Measurements from ENCODE around the gene PHEX.
"Not testable (repeated sequence)": the region's sequence is repeated elsewhere in the genome, so short reads cannot be mapped to it uniquely, and the experiment has no call there.

The PHEX gene

GRCh38 chrX:22246620-22247019 lies 214.5 kb downstream of the PHEX start:
- DNase-seq (ENCODE audit: low spot score): no peak

DNA sequence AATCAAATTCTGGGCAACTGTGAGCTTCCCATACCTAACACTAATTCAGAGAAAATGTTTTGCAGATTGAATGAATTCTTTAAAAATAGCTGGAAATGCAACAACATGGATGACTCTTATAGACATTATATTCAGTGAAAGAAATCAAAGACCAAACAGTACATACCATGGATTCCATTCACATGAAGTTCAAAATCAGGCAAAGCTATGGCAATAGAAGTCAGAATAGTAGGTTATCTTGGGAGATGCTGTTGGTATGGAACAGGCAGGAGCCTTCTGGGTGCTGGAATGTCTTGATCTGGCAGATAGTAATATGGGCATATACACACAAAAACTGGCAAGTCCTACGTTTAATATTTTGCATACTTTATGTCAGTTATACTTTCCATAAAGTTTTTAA lies 215.0 kb downstream of the PHEX start:
- DNase-seq (ENCODE audit: low spot score): no peak

- no peak for DNase-seq (ENCODE audit: low spot score)
Measured at GRCh38 chrX:22248401-22248800, 216.3 kb downstream of the PHEX start.

- no peak for DNase-seq (ENCODE audit: low spot score)
Measured at GRCh38 chrX:22249371-22249770, 217.2 kb downstream of the PHEX start.

DNA sequence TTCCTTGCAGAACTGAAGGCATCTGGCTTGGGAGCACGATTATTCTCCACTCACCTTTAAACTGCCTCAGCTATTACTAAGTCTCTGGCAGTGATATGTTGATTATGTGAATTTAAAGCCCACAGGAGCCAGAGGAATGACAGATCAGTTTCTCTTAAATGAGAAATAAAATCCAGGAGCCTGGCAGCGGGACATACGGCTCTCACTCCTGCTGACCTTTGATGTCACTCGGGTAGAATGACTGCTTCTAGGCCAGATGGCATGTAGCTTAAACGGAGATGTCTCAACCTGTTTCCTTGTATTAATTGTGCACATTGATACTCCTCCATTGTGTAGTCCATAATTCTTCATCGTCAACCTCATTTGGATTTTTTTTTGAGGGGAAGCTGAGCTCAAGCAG lies 236.6 kb downstream of the PHEX start:
- no peak for DNase-seq (ENCODE audit: low spot score)

DNA sequence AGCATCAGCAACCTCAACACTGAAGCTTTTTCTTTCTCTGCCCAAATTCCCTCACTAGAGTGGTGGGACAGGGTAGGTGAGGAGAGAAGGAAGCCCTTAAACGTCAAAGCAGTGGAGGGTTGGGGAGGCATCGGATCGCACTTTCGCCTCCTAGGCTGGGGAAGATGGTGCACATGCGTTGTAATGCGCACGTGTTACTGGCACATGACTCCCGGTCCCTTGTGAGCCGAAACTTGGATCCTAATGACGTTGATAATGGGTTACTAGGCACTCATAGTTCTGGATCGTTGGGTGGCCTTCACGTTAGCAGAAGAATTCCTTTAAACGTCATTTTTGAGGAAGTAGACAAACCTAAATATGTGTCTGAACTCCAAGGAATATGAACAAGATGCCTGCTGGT lies 240.5 kb downstream of the PHEX start, which contains the start of gene CBLL2:
Gene CBLL2, plus strand, starts transcription at position 301 of the 400 bp plus-strand sequence. Its CDS starts 79 bp downstream, at position 380.
- DNase-seq (ENCODE audit: low spot score): no peak

- DNase-seq (ENCODE audit: low spot score): no peak
Measured at GRCh38 chrX:22273714-22274317, 241.7 kb downstream of the PHEX start.

- no peak for DNase-seq (ENCODE audit: low spot score)
Measured at GRCh38 chrX:22276781-22277180, 244.7 kb downstream of the PHEX start.

- DNase-seq (ENCODE audit: low spot score): no peak
Measured at GRCh38 chrX:22278375-22278774, 246.2 kb downstream of the PHEX start.

GRCh38 chrX:22289209-22289608 lies 257.1 kb downstream of the PHEX start:
- not testable (repeated sequence) for DNase-seq (ENCODE audit: low spot score)

GRCh38 chrX:22296871-22297270 lies 264.7 kb downstream of the PHEX start:
- no peak for DNase-seq (ENCODE audit: low spot score)

DNA sequence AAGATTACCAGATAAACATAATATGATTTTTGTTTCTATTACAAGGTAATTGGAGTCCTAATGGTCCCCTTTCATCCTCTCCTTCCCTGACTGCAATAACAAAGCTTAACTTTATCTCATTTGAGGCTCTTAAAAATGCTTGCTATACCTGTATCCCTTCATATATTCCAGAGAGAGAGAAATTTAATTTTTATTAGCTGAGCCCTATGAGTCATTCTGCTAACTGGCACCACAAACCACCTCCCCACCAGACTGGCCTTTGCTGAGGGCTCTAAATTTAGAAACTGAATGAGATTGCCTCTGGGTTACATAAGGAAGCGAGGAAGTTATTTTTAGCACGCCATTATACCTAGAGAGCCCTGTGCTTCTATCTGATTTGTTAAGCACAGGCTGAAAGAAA lies 268.0 kb downstream of the PHEX start:
- no peak for DNase-seq (ENCODE audit: low spot score)
